GM12878 (cell line): ENCODE data around the gene PTPRN2. TPM values are rescaled to one million over a fixed set of nuclear protein-coding genes. Genes with fewer than 3 reads are reported as not detected.

ENCODE experiments used
- ATAC-seq: fragments of 200-7000 bp; cut with Tn5 transposase; 3 replicates; pipeline ENCODE4 v1.9.1; 2020; ENCODE audit warnings: mild to moderate bottlenecking, moderate library complexity
- BruUV-seq: library from RNA; stranded (reverse); fragments of 400-500 nt; replicated peaks from 2 replicates; lab custom pipeline; 2021; lab: Mats Ljungman, UMichigan
- CTCF ChIA-PET: fragments of 300-600 bp; sonication (Branson Sonifier 250); formaldehyde crosslinking; extraction: SDS; loops from one replicate; lab custom pipeline; 2021; ENCODE audit warnings: inconsistent platforms; lab: Yijun Ruan, JAX
- POLR2A ChIA-PET: fragments of 350-600 bp; formaldehyde crosslinking; extraction: SDS; loops from one replicate; lab custom pipeline; 2021; ENCODE audit warnings: inconsistent platforms; lab: Charles Lee
- RAD21 ChIA-PET: fragments of 300-600 bp; sonication (Branson Sonifier 250); formaldehyde crosslinking; loops from one replicate; lab custom pipeline; 2023; ENCODE audit warnings: antibody characterized with exemption; ENCODE audit not compliant: unreplicated experiment; lab: Charles Lee
- SMC1A ChIA-PET: fragments of 300-600 bp; sonication (Branson Sonifier 250); formaldehyde crosslinking; loops from one replicate; lab custom pipeline; 2023; ENCODE audit not compliant: unreplicated experiment, uncharacterized antibody; lab: Charles Lee
- DNase-seq: peaks from one replicate; pipeline ENCODE4 v3.0.0-alpha.2; 2011; ENCODE audit warnings: low read depth, low spot score
- FAIRE-seq: peaks from 3 replicates; lab custom pipeline; 2011; peaks lifted over from hg19 to GRCh38; lab: Jason Lieb, UNC
- H2AFZ ChIP-seq: 2 replicates; pipeline ENCODE4 v1.6.0; 2011; ENCODE audit warnings: low read depth, low read length, control low read depth; ENCODE audit not compliant: control insufficient read depth
- H3K27ac ChIP-seq: 2 replicates; pipeline ENCODE4 v1.5.1; 2011; ENCODE audit warnings: control low read depth; ENCODE audit not compliant: control insufficient read depth, insufficient read depth
- H3K27me3 ChIP-seq, 2 experiments: replicated peaks in 1 of 2; 2 replicates each; pipeline versions ENCODE4 v1.6.0 to v1.6.1; 2011; ENCODE audit warnings: low read length in 1 of 2; ENCODE audit not compliant: control insufficient read depth in 2 of 2, insufficient read depth in 2 of 2
- H3K36me3 ChIP-seq, 2 experiments: 2 replicates each; pipeline ENCODE4 v1.5.1; 2011; ENCODE audit warnings: low read length in 1 of 2; ENCODE audit not compliant: control insufficient read depth in 2 of 2, insufficient read depth in 2 of 2
- H3K4me1 ChIP-seq: 2 replicates; pipeline ENCODE4 v1.6.1; 2011; ENCODE audit warnings: mild to moderate bottlenecking, low read length, moderate library complexity, mixed read lengths; ENCODE audit not compliant: control insufficient read depth, insufficient read depth
- H3K4me2 ChIP-seq: 2 replicates; pipeline ENCODE4 v1.6.0; 2011; ENCODE audit warnings: control low read depth; ENCODE audit not compliant: control insufficient read depth, insufficient read depth
- H3K4me3 ChIP-seq: fragments of 200-600 bp; sonication (generic); 2 replicates; pipeline ENCODE4 v1.5.1; 2016
- H3K79me2 ChIP-seq: 2 replicates; pipeline ENCODE4 v1.6.0; 2011; ENCODE audit warnings: low read length; ENCODE audit not compliant: control insufficient read depth, insufficient read depth
- H3K9ac ChIP-seq: 2 replicates; pipeline ENCODE4 v1.8.0; 2011; ENCODE audit warnings: low read length, control low read depth, mixed read lengths; ENCODE audit not compliant: control insufficient read depth, insufficient read depth
- H3K9me3 ChIP-seq: replicated peaks from 3 replicates; pipeline ENCODE4 v1.5.1; 2011; ENCODE audit warnings: mild to moderate bottlenecking, low read length; ENCODE audit not compliant: control insufficient read depth, insufficient read depth
- H4K20me1 ChIP-seq: 2 replicates; pipeline ENCODE4 v1.6.0; 2011; ENCODE audit not compliant: control insufficient read depth, insufficient read depth
- CBX5 ChIP-seq: sonication (generic); IDR thresholded peaks from 2 replicates; pipeline ENCODE4 v1.6.1; 2016; ENCODE audit warnings: low read depth, moderate library complexity, mild to moderate bottlenecking, inconsistent platforms
- CEBPB ChIP-seq, 2 experiments: fragments of 150-350 bp in 1 of 2; IDR thresholded peaks; 2 replicates each; pipeline ENCODE4 v1.6.1; 2012 to 2014; ENCODE audit warnings: low read depth in 2 of 2, low read length in 2 of 2, borderline replicate concordance in 1 of 2, inconsistent platforms in 1 of 2
- NFIC ChIP-seq: IDR thresholded peaks from 2 replicates; pipeline ENCODE4 v1.6.1; 2012; ENCODE audit warnings: low read depth, mild to moderate bottlenecking, inconsistent platforms, low read length, moderate library complexity
- RUNX3 ChIP-seq: IDR thresholded peaks from 2 replicates; pipeline ENCODE4 v1.6.1; 2012; ENCODE audit warnings: low read length, inconsistent platforms
- STAT1 ChIP-seq: fragments of 450-650 bp; conservative IDR thresholded peaks from 2 replicates; pipeline ENCODE4 v1.6.1; 2014; ENCODE audit warnings: antibody characterized with exemption, mild to moderate bottlenecking
- USF1 ChIP-seq: IDR thresholded peaks from 2 replicates; pipeline ENCODE4 v1.6.1; 2011; ENCODE audit warnings: borderline replicate concordance, low read depth, mild to moderate bottlenecking, moderate library complexity, mixed read lengths, low read length; ENCODE audit not compliant: insufficient read depth; ENCODE audit errors: extremely low read length
- YBX1 ChIP-seq: fragments of 450-650 bp; IDR thresholded peaks from 2 replicates; pipeline ENCODE4 v1.6.1; 2016; ENCODE audit warnings: antibody characterized with exemption
- ZBTB33 ChIP-seq: fragments of 450-650 bp; IDR thresholded peaks from 2 replicates; pipeline ENCODE4 v1.6.1; 2017; ENCODE audit warnings: mild to moderate bottlenecking
- ZNF592 ChIP-seq: fragments of 450-650 bp; IDR thresholded peaks from 2 replicates; pipeline ENCODE4 v1.6.1; 2017; ENCODE audit warnings: mild to moderate bottlenecking, moderate library complexity
- WGBS: methylation state at CpG from one replicate; pipeline ENCODE4 v1.1.6; 2016; ENCODE audit warnings: low lambda C conversion rate; ENCODE audit not compliant: insufficient replicate concordance, insufficient coverage; ENCODE audit errors: missing lambda C conversion rate; 5-methylcytosine and 5-hydroxymethylcytosine counted together
- in situ Hi-C: fragments of 300-500 bp; cut with MboI; formaldehyde crosslinking; loops from 9 replicates; pipeline ENCODE4 v1.14.3; 2018; ENCODE audit warnings: mixed read lengths
- intact Hi-C: fragments of 100-400 bp; cut with micrococcal nuclease; formaldehyde crosslinking; loops from one replicate; pipeline ENCODE4 v1.14.2; 2022; ENCODE audit not compliant: unreplicated experiment
- polyA plus RNA-seq, 11 experiments: library from polyadenylated mRNA; depleted of rRNA in 4 of 11; unstranded in 6 of 11; stranded (reverse) in 5 of 11; fragments of >200 nt; fragmentation: Nextera tagmentation in 4 of 11; fragmentation: Illumina TruSeq in 1 of 11; extraction: Ambion mirVana in 4 of 11; extraction: Trizol in 1 of 11; gene quantifications; 1 replicate in 1 of 11; 2 replicates in 10 of 11; pipeline versions ENCODE4 v1.2.1 to v1.2.3, GENCODE V29; 2011 to 2016; ENCODE audit warnings: inconsistent platforms in 2 of 11, missing spikeins in 2 of 11, low read depth in 1 of 11
- total RNA-seq, 4 experiments: library from RNA; depleted of rRNA in 3 of 4; stranded (reverse); fragments of >200 nt in 3 of 4; fragmentation: Illumina TruSeq in 1 of 4; extraction: Trizol in 1 of 4; gene quantifications; 2 replicates each; pipeline versions ENCODE4 v1.2.1 to v1.2.3, GENCODE V29; 2013 to 2021

PTPRN2 gene
- total and polyA plus RNA-seq, 10 of the 15 experiments (the other 5 are each of a cell fraction or from before 2014, with no cell fraction given) = 5.4 TPM; not detected in 9

GRCh38 chr7:157903710-157904109 lies 683.9 kb downstream of the PTPRN2 start:
- BruUV-seq = no TSS peak
- no peaks in the 10 kb centered on the region for H3K36me3 ChIP-seq
- ChIA-PET SMC1A (no interaction called here), CTCF (no interaction called here), POLR2A (no interaction called here), RAD21 (no interaction called here)
- in situ Hi-C loops = no loop called here
- no peaks in the 10 kb centered on the region for H3K27me3 ChIP-seq
- H2AFZ ChIP-seq = no peak overlapping the region
- no peaks in the 10 kb centered on the region for H4K20me1 ChIP-seq
- H3K9me3 ChIP-seq = no peaks in the 10 kb centered on the region; the same call in 2 of the 3 replicates
- H3K9ac ChIP-seq = no peak overlapping the region
- 47% methylated on average over 14 of the region's 14 CpGs for WGBS
- no peaks in the 10 kb centered on the region for H3K79me2 ChIP-seq
- no peak for TF ChIP-seq CBX5
- TF ChIP-seq NFIC = no peak
- TF ChIP-seq USF1 = no peak
- no peak for TF ChIP-seq RUNX3
- TF ChIP-seq CEBPB (IDR thresholded peaks at IDR 0.05; ENCODE audit: borderline replicate concordance in 1 of 2, low read depth in 2 of 2, low read length in 2 of 2) = no peak
- TF ChIP-seq STAT1 = no peak
- no peak for TF ChIP-seq ZBTB33
- no peak for TF ChIP-seq ZNF592
- TF ChIP-seq YBX1 = no peak
- DNase-seq = no peak
- no peak overlapping the region for H3K4me2 ChIP-seq
- no peaks in the 10 kb centered on the region for H3K4me1 ChIP-seq
- H3K4me3 ChIP-seq = no peak overlapping the region
- no peak overlapping the region for H3K27ac ChIP-seq
- no peak for FAIRE-seq
- intact Hi-C loops = no loop called here
- ATAC-seq = no peak
